Globus pallidus (tissue), 1 donor: Measurements from ENCODE around the gene HCN2.

Experiments used
- DNase-seq: peaks from one replicate; pipeline ENCODE4 v3.0.0-alpha.2; 2015; ENCODE audit warnings: low spot score

The HCN2 gene

DNA sequence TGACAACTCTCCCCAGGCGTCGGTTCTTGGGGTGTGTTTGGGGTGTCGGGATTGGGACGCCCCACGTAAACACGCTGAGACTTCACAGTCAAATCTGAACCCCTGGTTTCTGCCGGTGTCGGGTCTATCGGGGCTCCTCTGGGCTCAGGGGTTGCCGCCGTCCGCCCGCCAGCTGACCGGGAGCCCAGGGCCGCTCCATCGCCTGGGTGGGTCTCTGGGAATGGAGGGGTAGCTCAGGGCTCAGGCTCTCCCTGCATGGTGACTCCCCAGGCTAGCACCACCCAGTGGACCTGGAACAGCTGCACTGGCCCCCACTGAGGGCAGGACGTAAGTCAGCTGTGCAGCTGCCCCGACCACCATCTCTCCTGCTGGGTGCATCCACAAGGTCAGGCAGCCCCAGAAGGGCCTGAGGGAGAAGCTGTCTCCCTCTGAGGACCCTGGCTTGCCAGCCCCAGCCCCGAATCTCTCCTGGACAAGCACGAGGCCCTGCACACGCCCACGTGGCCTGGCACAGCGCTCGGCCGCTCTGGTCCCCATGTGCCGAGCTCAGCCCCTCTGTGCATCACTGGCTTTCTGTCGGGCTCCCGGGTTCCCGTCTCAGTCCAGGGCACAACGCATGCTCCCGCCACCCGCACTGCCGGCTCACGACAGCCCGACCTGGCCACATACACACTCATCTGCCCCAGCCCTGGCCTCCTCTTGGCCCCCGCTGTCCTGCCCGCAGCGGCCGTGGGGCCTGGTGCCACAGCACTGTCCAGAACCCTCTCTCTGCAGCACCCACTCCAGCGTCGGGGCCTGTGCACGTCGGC, 67.3 kb downstream of the HCN2 start:
- DNase-seq, result no peak

DNA sequence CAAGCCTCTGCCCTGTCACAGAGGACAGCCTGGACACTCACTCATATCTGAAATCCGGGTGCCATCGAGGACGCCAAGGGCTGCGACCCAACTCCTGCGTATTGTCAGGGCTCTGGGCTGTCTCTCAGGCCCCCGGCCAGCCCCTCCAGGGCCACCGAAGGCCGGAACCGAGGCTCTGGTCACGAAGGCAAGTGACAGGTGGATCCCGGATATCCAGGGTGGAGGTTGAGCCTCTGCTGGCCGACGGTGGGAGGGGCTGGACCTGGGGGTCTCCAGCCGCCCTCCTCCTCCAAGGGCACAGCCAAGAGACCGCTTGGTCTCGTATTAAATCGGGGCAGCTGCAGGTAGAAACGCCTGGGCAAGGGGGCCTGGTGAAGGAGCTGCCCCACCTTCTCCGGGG, 67.9 kb downstream of the HCN2 start:
- no peak for DNase-seq

DNA sequence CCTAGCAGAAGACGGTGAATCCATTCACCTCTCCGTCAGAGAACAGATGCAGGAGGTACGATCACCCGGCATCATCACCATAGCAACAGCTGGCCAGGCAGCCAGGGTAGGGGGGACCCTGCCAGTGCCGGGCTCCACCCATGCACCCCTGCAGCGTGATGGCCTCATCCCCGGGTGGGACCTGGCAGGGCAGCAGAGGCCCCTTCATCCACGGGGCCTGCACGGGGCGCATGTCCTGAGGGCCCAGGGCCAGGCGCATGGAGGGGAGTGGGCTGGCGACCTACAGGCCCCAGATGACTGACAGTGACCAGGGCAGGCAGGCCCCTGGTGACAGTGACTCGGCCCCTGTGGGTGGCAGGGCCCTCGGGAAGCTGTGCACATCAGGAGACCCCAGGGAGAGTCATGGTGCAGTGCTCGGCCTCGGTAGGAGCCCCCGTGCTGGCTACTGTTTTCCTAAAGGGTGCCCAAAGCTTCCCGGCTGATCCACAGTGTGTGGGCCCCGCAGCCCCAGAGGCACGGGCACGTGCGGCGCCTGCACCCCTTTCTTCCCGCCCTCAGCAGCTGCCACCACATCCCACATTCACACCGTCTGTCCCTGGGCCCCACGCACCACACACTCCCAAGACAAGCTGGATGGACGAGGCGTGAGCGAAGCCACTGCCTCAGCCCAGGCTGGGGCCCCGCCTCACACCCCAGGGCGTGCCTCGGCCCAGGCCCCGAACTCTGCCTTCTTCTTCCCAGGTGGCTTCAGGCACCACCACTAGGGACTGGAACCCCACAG, 68.6 kb downstream of the HCN2 start:
- no peak for DNase-seq

DNA sequence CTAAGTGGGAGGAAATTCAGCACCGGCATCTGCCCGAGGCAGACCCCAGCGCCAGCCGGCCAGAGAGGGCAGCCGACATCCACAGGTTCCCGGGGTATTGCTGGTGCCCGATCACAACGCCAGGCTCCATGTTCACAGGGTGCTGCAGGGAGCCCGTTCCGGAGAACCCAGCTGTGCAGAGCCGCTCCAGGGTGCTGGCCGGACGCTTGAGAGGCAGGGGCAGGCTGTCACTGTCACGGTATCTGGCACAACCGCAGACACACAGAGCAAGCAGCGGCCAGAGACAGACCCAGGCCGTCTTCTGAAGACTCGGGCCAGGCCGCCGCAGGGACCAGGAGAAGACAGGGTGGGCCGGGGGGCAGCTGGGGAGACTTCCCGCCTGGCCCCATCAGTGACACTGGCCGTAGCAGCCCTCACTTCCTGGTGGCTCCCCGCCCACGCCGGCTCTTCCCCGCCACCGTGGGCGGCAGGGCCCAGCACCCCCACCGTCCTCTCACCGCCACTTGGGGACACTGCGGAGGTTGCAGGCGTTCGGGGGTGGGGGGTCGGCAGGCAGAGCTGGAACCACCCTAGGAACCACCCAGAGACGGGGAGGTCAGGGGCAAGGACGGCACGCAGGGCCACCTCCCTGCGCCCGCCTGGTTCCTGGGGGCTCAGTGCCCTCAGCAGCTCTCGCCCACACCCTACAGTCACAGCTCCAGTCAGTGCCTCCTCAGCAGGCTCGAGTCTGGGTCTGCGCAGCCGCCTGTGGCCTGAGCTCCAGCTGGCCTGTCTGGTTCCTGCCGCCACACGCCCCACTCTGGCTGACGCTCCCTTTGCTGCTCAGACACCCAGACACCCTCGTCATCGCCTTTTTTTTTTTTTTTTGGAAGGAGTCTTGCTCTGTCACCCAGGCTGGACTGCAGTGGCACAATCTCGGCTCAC, 69.5 kb downstream of the HCN2 start:
- DNase-seq, result no peak

DNA sequence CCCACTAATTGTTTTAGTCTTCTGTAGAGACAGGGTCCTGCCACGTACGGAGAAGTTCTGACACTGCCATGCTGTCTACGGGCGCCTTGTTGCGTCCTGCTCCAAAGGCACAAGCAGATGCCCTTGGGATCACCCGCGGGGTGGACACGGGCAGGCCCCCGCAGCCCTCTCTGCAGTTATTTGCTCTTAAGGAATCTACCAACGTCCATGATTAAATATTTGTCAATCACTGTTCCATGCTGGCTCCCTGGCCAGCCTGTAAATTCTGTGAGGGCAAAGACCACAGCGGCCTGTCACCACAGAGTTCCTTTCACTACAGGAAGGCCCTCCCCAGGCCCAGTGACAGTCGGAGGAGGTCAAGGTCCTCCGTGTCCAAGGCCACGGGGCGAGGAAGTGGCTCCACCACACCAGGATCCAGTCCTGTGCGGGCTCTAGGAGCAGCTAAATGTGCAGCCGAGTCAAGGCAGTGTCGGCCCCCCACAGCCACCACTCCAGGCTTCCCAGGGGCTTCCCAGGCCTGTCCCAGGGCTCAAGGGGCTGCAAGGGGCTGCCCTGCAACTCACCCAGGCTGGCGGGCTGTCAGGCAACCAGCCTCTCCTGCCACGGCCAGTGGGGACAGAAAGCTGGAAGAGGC, 71.2 kb downstream of the HCN2 start:
- DNase-seq, result no peak

DNA sequence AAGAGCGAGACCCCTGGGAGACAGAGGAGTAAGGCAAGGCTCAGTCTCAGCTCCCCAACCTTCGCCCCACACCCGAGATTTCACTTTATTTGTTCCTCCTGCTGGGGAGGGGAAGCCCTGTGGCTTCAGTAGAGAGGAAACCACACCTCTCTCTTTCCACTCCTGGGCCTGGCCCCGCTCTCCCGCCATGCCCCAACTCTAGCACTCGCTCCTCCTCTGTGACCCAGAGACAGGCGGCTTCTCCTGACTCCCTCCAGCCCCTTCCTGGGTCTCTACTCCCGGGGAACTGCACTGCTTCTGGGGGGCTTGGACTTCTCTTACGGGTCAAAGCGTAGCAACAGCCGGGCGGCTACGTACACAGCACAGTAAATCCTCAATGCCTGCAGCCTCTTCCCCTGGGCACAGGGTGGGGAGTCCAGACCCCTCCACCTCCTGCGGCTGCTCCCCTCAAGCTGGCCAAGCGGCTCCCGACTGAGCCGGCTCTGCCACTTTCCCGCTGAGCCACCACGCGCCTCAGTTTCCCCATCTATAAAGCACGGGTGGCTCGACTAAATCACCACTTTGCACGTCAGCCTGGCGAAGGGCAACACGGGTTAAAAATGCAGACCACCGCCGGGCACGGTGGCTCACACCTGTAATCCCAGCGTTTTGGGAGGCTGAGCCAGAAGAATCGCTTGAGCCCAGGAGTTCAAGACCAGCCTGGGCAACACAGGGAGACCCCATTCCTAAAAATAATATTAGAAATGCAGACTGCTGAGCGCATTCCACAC, 71.9 kb downstream of the HCN2 start:
- DNase-seq, result no peak

DNA sequence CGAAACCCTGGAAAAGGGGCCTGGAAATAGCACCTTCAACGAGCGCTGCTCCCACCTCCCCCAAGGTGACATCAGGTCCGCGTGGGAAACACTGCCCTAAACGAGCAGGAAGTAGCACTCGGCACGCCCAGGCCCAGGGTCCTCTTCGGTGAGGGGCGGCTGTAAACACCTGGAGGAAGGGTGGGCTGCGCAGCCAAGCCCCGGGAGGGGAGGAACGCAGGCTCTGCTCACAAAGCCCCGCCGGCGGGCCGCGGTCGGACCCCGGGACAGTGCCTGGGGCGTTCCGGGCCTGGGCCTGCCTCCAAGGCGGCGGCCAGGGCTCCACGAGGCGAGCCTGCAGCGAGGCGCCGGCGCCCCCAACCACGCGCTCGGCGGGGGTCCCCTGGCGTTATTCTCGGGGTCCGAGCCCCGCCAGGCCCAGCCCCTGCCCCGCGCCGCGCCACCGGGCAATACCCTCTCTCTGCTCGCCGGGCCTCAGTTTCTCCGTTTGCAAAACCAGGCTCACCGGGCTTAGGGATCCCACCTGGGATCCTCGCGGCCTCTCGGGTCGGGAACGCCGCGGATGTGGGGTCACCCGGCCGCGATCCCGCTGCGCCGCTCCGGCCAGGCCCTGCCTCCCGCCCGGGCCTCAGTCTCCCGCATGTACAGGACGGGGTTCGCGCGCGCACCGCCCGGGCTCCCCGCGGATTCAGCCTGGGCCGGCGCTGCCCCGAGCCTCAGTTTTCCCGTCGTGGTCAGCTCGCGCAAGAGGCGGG, 72.7 kb downstream of the HCN2 start:
- DNase-seq, result no peak

DNA sequence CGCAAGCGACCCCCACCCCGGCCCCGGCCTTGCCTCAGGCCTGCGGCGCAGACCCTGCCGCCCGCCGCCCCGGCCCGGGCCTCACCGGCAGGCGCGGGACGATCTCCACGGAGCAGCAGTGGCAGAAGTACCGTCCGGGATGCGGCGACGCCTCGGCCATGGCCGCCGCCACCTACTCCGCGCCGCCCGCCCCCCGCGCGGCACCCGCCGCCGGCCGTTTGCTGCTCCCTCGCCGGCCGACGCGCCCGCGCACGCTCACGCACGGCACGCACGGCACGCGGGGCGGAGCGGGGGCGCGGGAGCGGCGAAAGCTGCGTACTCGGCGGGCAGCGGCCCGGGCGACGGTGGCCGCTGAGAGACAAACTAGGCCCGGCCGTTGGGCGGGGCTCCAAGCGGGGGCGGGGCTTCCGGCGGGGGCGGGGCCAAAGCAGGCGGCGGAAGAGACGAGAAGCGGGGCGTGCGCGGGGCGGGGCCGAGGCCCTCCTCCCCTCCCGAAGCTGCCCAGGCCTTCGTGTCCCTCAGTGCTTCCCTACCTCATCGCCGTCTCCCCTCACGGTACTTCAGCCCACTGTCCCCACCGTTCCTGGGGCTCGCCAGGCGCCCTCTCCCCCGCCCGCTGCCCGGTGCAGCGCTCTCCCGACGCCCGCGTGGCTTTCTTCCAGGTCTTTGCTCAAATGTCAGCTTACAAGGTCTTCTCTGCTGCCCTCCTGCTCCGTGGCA, 73.4 kb downstream of the HCN2 start, which contains the start of gene RNF126:
Gene RNF126, minus strand, starts transcription at position 253 of the 720 bp plus-strand sequence. Its CDS starts 93 bp downstream, at position 160.
- DNase-seq, result peak; percentile 88

DNA sequence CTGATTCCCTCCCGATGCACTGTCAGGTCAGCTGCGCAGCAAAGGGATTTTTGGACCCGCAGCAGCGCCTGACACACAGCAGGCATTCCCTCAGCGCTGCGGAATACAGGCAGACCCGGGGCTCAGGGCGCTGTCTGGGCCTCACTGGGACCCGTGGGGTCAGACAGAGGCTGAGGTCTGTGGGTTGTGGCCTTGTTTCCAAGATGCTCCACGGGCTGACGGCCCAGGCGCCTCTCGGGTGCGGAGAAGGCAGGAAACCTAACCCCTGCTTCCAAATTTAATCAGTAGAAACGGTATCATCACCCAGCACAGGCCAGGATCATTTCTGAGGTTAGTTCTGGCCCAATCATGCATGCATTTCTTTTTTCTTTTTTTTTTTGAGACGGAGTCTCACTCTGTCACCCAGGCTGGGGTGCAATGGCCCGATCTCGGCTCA, 74.0 kb downstream of the HCN2 start:
- no peak for DNase-seq

DNA sequence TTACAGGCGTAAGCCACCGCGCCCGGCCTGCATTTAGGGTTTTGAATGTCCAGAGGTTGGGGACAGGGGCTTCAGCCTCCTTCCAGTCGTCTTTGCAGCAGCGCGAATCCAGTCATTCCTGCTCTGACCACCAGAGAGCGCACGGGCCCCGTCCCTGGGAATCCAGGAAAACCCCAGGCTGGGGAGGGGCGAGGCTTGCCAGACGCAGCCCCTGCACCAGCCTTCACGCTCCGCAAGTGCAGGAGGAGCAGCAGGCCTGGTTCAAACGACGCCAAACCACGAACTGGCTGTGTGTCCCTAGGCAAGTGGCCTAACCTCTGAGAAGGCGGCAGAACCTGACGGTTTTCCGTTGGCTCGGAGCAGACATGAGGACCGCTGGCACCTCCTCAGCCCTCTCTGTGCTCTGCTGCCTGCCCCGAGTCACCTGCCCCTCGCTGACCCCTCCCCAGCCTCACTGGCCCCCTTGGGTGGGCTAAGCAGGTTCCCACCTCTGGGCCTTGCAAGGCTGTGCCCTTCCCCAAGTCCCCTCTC, 75.3 kb downstream of the HCN2 start:
- peak; percentile 73 for DNase-seq
